DND-41 (cell line): ENCODE data around the gene TSHZ3.

Experiments
- ATAC-seq: fragments of 200-7000 bp; cut with Tn5 transposase; 3 replicates; pipeline ENCODE4 v1.9.1; 2021; ENCODE audit warnings: low read depth; ENCODE audit not compliant: insufficient read depth
- DNase-seq: peaks from one replicate; pipeline ENCODE4 v3.0.0-alpha.2; 2020
- H2AFZ ChIP-seq: 2 replicates; pipeline ENCODE4 v1.6.0; 2012; ENCODE audit warnings: low read depth, low read length
- H3K27ac ChIP-seq: 2 replicates; pipeline ENCODE4 v1.5.1; 2012; ENCODE audit warnings: low read length, inconsistent platforms
- H3K27me3 ChIP-seq: fragments of 200-600 bp; sonication (generic); 2 replicates; pipeline ENCODE4 v1.6.0; 2012; ENCODE audit warnings: low read length, mild to moderate bottlenecking, inconsistent platforms; ENCODE audit not compliant: insufficient read depth, poor library complexity
- H3K36me3 ChIP-seq: 2 replicates; pipeline ENCODE4 v1.5.1; 2012; ENCODE audit warnings: low read length, inconsistent platforms; ENCODE audit not compliant: insufficient read depth
- H3K4me1 ChIP-seq: 2 replicates; pipeline ENCODE4 v1.5.1; 2012; ENCODE audit warnings: mild to moderate bottlenecking, low read length; ENCODE audit not compliant: insufficient read depth
- H3K4me2 ChIP-seq: 2 replicates; pipeline ENCODE4 v1.6.0; 2012; ENCODE audit warnings: mild to moderate bottlenecking, moderate library complexity, low read length, inconsistent platforms; ENCODE audit not compliant: insufficient read depth
- H3K4me3 ChIP-seq, 2 experiments: fragments of 200-600 bp in 1 of 2; shearing (Covaris generic) in 1 of 2; 2 replicates each; pipeline ENCODE4 v1.5.1; 2012 to 2016; ENCODE audit warnings: inconsistent platforms in 2 of 2, low read length in 2 of 2, mild to moderate bottlenecking in 2 of 2, low read depth in 1 of 2, moderate library complexity in 1 of 2
- H3K79me2 ChIP-seq: 2 replicates; pipeline ENCODE4 v1.6.0; 2012; ENCODE audit warnings: low read length, inconsistent platforms; ENCODE audit not compliant: insufficient read depth
- H3K9ac ChIP-seq: 2 replicates; pipeline ENCODE4 v1.6.0; 2012; ENCODE audit warnings: low read depth, mild to moderate bottlenecking, inconsistent platforms, low read length, moderate library complexity
- H3K9me3 ChIP-seq: 2 replicates; pipeline ENCODE4 v1.5.1; 2012; ENCODE audit warnings: low read length, moderate library complexity, mild to moderate bottlenecking, inconsistent platforms; ENCODE audit not compliant: insufficient read depth, severe bottlenecking
- H4K20me1 ChIP-seq: 2 replicates; pipeline ENCODE4 v1.6.0; 2012; ENCODE audit warnings: low read length; ENCODE audit not compliant: insufficient read depth
- CTCF ChIP-seq: IDR thresholded peaks from 2 replicates; pipeline ENCODE4 v1.5.1; 2012; ENCODE audit warnings: borderline replicate concordance, low read length, moderate library complexity, mild to moderate bottlenecking; ENCODE audit not compliant: poor library complexity, severe bottlenecking; ENCODE audit errors: extremely low read depth
- EZH2 ChIP-seq: IDR thresholded peaks from 3 replicates; pipeline ENCODE4 v1.6.1; 2012; ENCODE audit warnings: borderline replicate concordance, low read depth, mild to moderate bottlenecking, moderate library complexity, low read length, inconsistent platforms; ENCODE audit not compliant: severe bottlenecking

The TSHZ3 gene

GRCh38 chr19:31289381-31289880 lies 59.8 kb downstream of the TSHZ3 start:
- no peak overlapping the region for H3K4me3 ChIP-seq
- no peaks in the 10 kb centered on the region for H3K9me3 ChIP-seq
- 0 out of 2 replicates have a peak, but pooled peaks cover 5% of the 10 kb centered on the region for H3K79me2 ChIP-seq
- no peak for DNase-seq
- H3K9ac ChIP-seq = no peak overlapping the region
- no peaks in the 10 kb centered on the region for H3K36me3 ChIP-seq
- peaks cover 8% of the 10 kb centered on the region for H4K20me1 ChIP-seq
- no peak overlapping the region for H2AFZ ChIP-seq
- no peaks in the 10 kb centered on the region for H3K27me3 ChIP-seq
- no peak for ATAC-seq
- no peak overlapping the region for H3K4me2 ChIP-seq
- H3K27ac ChIP-seq = no peak overlapping the region
- no peak for TF ChIP-seq EZH2
- no peak for TF ChIP-seq CTCF
- H3K4me1 ChIP-seq = peaks cover 16% of the 10 kb centered on the region

GRCh38 chr19:31286491-31286890 lies 62.7 kb downstream of the TSHZ3 start:
- Histone ChIP-seq H3K4me3 (no peak overlapping the region), H3K9ac (no peak overlapping the region), H4K20me1 (peaks cover 11% of the 10 kb centered on the region), H2AFZ (no peak overlapping the region), H3K27me3 (no peaks in the 10 kb centered on the region), H3K27ac (peak overlapping the region; percentile 35; the same call in 1 of the 2 replicates), H3K4me2 (no peak overlapping the region), H3K9me3 (no peaks in the 10 kb centered on the region), H3K79me2 (0 out of 2 replicates have a peak, but pooled peaks cover 5% of the 10 kb centered on the region), H3K36me3 (no peaks in the 10 kb centered on the region), H3K4me1 (peaks cover 16% of the 10 kb centered on the region)
- no peak for TF ChIP-seq CTCF
- no peak for TF ChIP-seq EZH2
- ATAC-seq = no peak
- DNase-seq = no peak

GRCh38 chr19:31285744-31286143 lies 63.5 kb downstream of the TSHZ3 start:
- Histone ChIP-seq H3K27me3 (no peaks in the 10 kb centered on the region), H3K27ac (peak overlapping the region; percentile 35; the same call in 1 of the 2 replicates), H2AFZ (0 out of 2 replicates have a peak overlapping the region, but pooled peaks have one; percentile 1), H3K4me3 (no peak overlapping the region), H3K36me3 (no peaks in the 10 kb centered on the region), H3K9ac (no peak overlapping the region), H4K20me1 (peaks cover 11% of the 10 kb centered on the region), H3K4me1 (peaks cover 16% of the 10 kb centered on the region), H3K9me3 (no peaks in the 10 kb centered on the region), H3K4me2 (peak overlapping the region; percentile 39; the same call in 1 of the 2 replicates), H3K79me2 (0 out of 2 replicates have a peak, but pooled peaks cover 5% of the 10 kb centered on the region)
- DNase-seq = peak; percentile 32
- ATAC-seq = peak; percentile 67
- TF ChIP-seq EZH2 (no peak), CTCF (no peak)
